Activated T-cell treated with anti-CD3 and anti-CD28 coated beads for 4 hours (primary cell): ENCODE measurements around the gene SPTBN1.

ENCODE experiments used
- DNase-seq: peaks from one replicate; pipeline ENCODE4 v3.0.0-alpha.2; 2020

Gene SPTBN1

DNA sequence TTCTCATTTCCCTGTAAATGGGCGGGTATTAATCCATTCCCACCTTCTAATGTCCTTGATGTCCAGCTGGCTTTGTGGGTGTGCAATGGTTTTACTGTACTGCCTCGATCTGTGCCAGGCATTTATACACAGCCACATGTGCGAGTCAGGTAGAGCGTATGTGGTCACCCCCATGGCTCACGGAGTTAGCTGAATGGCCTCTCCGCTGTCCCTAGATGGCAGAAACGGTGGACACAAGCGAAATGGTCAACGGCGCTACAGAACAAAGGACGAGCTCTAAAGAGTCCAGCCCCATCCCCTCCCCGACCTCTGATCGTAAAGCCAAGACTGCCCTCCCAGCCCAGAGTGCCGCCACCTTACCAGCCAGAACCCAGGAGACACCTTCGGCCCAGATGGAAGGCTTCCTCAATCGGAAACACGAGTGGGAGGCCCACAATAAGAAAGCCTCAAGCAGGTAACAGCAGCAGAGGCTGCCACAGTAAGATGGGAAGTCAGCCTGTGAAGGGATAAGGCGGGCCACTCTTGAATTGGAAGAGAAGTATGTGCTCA, 208.2 kb downstream of the SPTBN1 start:
- DNase-seq, result no peak

DNA sequence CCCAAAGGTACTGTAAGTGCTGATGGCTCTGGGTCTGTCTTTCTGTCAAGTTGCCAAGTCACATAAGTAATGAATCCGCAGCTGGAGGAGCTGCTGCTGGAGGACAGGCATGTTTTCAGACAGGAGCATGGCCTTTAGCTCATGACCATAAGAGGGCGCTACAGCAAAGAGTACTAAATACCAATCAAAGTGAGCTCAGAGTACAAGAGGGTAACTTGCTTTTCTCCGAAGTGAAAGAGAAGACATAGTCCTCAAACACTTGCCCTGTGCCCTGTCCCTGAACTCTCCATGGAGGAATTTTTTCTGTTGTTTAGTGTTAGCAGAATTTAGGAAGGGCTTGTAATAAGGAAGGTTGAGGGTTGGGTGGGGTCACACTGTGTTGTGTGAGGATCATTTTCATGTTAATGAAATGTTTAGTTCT, 209.3 kb downstream of the SPTBN1 start:
- DNase-seq, result peak; percentile 7

DNA sequence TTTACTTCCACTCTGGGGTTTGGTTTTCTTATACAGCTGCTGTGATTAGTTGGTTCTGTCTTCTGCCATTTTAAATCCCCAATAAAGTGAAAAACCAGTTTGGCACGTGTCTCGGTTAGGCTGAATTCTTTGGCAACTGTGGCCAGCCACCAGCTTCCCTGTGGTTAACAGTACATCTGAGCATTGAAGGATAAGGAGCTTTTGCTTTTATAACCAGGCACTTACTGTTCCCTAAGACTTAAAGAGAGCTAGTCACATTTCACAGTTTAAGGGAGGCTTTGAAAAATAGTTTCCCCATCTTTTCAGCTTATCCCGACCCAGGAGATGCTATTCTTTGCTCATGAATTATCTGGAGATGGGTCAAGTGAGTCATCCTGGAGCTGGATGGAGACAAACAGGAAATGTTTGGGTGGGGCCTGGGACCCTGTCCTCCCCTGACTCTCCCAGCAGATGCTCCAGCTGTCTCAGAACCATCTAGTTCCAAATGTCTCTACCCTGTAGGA, 210.1 kb downstream of the SPTBN1 start:
- DNase-seq, result no peak

DNA sequence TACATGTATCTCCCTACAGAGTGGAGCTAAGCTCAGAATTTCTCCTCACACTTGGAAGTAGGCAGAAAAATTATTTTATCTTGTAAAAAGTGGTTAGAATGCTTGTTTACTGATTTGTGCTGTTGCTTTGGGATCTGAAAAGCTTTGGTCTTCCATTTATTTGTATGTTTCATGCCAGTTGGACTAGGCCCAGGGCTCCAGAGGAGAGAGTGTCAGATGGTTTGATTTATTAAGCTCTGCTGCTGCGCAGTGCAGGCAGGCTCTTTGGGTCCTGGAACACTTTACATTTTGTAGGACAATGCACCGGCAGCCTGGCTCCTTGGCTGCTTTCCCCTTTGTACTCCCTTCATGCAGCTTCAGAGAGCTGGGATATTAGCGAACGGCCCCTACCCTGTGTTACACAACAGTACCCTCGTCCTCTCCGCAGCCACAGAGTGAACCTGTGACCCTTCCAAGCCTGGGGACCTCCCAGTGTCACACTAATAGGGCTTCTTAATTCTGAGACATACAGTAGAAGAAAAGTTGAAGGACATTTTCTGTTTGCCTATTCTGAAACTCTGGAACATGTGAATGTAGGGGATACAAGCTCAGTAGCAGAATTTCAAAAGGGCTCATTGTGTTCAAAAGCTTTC, 210.6 kb downstream of the SPTBN1 start:
- no peak for DNase-seq

DNA sequence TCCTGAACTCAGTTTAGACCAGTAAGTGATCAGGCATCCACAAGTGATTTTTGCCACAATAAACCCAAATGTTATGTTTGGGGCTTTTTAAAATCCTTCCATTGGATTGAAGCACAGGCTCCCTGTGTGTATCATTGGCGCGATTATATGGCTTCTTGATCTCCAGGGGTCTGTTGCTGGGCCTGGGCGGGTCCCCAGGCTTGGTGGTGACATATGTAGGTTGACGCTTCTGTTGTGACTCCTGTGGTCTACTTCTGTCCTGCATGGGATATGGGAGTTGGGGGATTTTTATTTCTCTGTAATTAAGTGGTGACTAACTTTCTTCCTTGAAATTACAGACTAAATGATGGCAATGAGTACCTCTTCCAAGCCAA, 211.1 kb downstream of the SPTBN1 start:
- no peak for DNase-seq

DNA sequence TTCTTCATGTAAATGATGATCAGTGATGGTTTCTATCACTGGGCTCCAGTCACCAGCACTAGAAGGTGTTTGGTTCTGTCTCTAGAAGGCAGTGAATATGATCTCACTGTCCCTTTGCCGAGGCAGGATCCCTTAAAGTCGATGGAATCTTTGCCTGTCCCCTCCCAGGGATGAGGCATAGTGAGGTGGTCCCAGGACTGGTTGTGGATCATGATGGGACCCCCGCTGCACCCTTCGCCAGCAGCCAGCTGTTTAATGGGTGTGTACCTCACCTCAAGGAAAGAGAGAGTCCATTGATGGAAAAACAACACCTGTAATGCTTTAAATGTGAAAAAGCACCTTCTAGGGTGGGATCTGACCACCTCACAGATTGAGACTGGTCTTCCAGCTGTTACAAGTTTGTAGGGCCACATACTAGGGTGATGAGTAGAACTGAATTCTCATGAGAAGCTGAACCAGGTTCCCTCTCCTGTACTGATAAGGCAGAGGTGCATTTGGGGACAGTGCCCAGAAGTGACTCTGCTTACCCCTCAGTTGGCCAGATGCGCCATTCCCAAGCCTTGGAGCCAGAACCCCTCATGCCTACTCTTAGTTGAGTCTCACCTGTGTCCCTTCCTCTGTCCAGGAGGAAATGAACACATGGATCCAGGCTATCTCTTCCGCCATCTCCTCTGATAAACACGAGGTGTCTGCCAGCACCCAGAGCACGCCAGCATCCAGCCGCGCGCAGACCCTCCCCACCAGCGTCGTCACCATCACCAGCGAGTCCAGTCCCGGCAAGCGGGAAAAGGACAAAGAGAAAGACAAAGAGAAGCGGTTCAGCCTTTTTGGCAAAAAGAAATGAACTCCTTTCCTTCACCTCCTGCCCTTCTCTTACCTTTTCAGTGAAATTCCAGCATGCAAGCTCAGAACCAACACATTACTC, 211.9 kb downstream of the SPTBN1 start:
- DNase-seq, result no peak

DNA sequence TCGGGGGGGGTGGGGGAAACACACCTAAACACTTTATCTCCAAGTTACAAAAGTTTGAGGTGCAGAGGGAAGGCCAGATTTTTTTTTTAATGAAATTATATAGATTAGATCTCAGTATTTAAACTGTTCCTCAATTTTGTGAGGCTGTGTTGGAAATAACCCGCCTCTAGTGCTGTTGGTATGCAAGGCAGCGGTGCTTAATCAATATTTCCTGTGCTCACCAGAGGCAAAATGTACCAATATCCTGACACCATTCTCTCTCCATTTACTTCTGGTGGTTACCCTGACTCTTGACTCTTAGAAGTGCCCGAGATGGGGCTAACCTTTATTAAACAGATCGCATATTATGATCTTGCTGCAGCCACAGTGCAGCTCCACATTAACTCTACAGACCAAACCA, 212.6 kb downstream of the SPTBN1 start:
- DNase-seq, result no peak

DNA sequence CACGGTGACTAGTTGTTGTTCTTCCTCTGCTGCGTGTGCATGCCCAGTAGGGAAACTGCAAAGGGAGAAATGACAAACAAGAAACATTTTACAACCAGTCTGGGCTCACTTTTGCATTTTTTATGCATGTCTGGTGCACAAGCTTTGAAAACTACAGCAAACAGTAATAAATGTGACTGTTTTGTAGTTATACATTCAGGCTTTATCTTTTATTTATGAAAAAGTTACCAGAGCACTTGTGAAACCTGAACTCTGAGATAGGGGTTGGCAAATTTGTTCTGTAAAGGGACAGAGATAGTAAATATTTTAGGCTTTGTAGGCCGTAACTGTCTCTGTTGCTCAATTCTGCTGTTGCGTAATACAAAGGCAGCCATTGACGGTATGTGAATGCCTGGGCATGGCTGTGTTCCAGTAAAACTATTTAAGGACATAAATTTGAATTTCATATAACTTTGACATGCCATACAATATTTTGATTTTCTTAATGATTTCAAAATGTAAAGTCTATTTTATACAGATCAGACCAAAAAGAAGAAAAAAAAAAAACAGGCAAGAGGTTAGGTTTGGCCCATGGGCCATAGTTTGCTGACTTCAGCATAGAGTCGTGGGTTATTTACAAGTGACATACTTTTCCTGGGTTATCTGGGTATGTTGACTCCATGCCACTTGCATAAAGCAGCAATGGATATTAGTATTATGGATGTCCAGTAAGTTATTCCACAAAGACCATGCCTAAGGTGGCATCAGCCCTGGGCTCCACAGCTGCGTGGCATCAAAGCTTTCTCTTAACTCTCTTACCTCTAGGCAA, 213.8 kb downstream of the SPTBN1 start:
- no peak for DNase-seq

DNA sequence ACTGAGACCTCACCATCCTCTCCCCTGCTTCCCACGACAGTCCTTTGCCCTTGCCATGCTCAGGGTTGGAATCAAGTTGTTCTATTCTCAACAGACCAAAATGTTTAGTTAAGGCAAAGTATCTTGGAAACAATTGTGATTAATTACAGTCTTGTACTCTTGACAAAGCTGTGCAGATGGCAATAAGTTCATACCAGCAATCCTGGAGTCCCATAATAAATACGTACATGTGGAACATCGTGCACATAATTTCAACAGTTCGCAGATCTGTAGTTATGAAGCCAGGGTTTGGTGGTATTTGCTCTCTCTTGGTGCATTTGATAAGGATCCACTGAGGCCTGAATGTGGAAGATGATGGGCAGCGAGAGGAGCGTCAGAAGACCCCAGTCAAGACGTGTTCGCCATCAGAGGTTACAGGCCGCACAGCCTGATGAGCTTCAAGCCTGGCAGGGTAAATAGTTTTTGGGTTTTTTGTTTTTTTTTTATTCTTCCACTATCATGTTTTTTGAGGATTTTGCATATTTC, 214.4 kb downstream of the SPTBN1 start:
- DNase-seq, result no peak

DNA sequence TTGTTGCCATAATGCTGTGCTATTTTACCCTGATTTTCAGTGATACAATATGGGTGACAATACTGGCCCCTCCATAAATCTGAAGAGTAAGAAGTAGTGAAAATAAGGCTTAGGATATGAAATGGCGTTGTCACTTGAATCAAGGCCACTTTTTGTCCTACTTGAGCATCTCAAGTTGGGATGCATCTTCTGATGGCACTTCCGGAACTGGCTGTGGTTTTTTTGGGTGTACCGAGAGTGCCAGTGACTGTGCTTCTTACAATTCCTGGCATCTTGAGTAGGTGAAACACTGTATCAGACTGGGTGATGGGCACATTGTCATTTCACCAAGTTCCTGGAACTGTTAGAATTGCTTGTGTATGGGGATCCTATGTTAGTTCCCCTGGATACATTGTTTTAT, 214.9 kb downstream of the SPTBN1 start:
- DNase-seq, result no peak

DNA sequence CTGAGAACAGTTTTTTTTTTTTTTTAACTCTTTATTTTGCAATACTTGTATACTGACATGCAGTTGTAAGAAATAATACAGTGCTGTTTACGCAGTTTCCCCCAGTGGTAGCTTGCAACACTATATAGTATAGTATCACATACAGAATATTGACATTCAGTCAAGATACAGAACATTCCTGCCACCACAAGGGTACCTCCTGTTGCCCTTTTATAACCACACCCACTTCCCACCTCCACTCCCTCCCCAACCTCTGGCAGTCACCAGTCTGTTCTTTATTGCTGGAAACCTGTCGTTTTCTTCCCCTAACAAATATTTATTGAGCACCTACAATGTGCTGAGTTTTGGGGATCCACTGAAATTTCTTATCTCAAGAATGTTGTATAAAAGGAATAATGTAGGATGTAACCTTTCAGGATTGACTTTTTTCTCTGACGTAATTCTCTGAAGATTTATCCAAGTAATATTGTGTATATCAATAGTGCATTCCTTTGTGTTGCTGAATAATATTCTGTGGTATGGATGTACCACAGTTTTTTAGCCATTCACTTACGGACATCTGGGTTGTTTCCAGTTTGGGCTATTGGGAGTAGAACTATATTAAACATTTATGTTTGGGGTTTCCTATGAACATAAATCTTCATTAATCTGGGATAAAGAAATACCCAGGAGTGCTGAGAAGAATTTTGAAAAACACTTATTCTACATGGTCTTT, 215.9 kb downstream of the SPTBN1 start:
- DNase-seq, result no peak

DNA sequence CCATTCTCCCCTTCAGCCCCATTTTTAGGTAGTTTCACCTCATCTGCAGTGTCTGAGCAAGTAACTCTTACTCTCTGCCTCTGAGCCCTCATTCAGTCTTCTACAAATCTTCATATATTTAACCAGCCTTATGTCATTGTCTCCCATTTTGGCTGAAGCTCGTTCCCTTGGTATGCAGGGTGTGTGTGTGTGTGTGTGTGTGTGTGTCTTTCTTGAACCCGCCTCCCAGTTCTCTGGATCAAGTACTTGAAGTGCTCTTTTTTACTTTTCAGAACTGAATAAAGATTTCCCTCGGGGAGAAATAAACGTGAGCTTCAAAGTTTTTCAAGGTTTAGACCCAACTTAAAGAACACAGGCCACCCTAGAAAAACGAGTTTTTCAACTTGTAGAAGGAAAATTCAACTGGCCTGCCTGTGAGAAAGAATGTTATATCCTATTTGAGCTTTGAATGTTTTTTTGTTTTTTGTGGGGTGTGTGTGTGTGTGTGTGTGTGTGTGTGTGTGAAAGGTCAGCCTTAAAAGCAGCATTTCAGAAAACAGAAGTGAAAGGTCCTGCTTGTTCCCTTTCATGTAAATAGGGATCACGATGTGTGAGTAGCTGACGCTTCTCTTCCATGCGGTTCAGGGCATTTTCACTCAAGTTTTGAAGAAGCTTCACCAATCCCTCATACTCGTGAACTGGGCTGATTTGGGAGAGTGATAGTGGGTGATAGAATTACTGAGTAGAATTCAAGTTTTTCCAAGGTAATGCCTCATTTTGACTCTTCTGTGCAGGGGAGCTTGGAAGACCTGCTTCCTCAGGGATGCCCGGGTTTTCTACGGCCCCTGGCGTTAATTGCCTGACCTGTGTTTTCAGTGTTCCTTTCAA, 216.7 kb downstream of the SPTBN1 start:
- no peak for DNase-seq

DNA sequence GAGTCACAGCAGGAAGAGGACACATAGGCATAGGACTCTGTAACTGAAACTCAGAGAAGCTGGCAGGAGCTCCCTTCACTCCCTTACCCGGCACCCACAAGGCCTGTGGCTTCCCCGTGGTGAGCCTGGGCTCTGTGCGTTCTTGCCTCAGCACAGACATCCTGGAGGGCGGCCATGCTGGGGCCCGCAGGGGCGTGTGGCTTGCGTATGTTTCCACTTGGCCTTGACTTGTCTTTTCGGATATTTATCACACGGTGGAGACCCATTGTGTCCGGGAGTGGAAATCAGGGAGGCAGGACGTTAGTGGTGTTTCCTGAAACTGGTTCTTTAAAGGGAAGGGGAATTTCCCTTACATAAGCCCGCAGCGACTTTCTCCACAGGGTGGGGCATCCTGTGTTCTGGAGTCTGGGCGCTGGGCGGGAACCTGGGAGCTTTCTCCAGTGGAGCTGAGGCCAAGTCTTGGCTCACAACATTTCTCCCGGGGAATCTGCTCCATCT, 217.4 kb downstream of the SPTBN1 start:
- DNase-seq, result no peak

DNA sequence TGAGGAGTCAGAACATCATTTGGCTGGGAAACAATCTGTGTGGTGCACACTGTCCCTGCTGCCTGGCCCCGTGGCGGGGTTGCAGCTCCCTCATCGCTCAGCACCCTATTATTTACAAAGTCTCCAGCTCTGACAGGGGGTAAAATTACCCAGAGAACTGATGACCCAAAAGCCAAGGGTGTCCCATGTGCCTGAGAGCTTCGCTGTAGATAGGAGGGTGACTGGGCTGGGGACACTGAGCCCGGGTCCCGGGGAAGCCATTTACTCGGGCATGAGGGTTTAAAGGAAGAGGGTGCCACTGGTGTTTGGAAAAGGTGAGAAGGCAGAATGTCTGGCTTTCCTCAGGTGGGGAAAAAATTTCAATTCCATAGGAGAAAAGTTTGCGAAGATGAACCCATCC, 219.2 kb downstream of the SPTBN1 start:
- DNase-seq, result no peak

DNA sequence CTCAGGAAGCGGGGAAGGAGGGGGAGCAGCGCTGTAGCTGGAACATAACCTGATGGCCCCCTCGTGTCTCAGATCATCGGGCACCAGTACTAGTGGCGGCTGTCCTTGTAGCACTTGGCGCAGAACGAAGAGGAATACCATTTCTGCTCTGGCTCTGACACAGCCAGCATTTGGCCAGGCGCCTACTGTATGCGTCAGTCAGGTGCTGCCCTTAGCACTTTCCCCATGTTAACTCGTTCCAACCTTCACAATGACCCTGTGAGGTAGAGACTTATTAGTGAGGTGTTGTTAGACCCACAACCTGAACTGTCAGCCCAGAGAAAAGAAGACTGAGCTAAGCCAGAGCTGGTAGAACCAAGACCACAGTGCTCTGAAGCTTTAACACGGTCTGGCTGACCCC, 219.6 kb downstream of the SPTBN1 start:
- DNase-seq, result no peak

DNA sequence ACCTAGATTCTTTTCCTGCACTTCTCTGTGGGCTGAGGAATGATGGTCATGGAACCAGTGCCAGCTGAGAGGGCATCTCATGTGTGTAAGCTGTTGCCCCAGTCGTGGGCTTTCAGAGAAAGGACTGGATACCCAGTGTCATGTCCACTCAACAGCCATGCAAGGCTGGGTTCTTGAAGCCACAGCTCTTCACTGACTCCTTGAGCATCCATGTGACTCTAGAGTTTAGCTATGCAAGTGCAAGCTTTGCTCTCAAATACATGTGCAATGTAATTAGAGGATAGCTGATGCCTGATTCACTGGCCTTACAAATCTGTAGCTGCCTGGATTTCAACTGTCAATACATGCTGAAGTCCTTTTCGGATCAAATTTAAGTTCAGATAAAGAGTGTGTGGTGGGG, 220.5 kb downstream of the SPTBN1 start:
- no peak for DNase-seq

DNA sequence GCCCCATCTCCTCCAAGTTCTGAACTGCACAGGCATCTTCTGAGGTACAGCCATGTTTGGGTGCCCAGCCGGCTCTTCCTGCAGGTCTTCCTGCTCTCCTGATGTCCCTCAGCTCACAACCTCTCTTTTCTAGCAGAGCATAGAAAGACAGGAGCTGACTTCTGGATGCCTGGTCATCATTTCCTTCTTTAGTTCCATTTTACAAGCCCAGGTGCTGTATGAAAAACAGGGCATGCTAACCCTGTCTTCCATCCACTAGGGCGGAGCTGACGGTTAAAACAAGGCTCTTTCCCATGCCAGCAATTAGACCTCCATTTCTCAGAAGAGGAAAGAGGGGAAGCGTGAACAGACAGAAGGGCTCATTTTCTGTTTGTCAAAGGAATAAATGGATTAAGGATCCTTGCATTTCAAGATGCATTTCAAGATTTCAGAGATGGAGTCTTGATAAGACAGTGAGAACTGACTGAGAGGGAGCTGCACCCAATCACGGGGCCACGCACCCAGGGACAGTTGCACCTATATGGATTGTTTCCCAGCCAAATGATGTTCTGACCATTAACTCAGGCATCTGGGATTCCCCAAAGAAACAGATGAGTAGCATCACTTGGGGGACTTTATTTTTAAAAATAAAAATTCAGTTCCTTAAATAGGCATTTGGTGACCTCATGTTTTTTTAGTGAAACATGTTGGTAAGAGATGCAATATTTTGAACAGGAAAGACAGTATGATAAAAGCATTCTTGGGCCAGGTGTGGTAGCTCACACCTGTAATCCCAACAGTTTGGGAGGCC, 221.5 kb downstream of the SPTBN1 start:
- no peak for DNase-seq

DNA sequence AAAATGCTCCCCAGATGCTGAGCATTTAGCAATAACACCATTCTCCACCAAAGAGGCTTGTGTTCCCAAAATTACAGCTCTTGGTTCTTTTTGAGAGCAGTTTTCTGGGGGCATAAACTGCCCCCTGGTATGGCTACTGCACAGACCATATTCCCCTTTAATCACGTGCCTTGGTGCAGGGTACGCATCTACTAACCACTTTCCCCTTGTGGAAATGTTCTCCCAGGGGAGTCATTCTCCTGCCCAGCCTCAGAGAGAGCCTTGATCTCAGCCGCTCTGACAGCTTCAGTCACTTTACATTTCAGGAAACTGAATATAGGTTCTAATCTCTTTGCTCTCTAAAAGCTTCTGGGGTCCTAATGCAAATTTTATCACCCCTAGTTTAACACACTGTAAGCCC, 222.6 kb downstream of the SPTBN1 start:
- no peak for DNase-seq

DNA sequence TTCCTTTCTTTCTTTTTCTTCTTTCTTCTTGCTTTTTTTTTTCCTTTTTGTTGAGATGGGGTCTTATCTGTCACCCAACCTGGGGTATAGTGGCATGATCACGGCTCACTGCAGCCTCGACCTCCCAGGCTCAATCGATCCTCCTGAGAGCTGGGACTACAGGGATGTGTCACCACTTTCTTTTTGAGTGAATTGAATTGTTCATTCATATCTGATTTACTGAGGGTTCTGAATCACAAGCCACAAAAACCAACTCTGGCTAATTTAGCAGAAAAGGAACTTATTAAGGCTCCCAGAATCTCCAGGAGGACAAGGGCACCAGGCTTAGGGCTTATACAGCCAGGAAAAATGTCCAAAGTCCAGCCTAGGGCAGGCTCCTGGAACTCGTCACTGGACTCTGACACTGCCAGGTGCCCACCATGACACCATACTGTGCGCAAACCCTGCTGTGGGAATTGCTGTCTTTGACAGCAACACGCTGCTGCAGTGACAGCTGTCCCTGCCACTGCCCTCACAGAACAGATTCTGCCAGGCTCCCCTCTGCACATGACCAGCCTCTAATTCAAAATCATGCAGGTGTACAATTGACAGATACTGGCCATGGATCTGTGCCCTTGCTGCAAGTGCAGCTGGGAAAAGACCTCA, 224.4 kb downstream of the SPTBN1 start:
- no peak for DNase-seq

DNA sequence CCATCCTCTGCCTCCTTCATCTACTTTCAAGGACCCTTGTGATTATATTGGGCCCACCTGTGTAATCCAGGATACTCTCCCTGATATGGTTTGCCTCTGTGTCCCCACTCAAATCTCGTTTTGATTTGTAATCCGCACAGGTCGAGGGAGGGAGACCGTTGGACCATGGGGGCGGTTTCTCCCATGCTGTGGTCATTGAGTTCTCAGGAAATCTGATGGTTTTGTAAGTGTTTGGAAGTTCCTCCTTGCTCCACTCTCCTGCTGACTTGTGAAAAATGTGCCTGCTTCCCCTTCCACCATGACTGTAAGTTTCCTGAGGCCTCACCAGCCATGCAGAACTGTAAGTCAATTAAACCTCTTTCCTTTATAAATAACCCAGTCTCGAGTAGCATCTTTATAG, 225.3 kb downstream of the SPTBN1 start:
- DNase-seq, result no peak
